SK-N-SH (cell line): ENCODE data around the gene SLC35G6. TPM values are rescaled to one million over a fixed set of nuclear protein-coding genes. Genes with fewer than 3 reads are reported as not detected.

Experiments used
- CTCF ChIA-PET: fragments of 300-600, 350-600 bp; formaldehyde crosslinking; extraction: SDS; loops from one replicate; lab custom pipeline; 2021; lab: Yijun Ruan, JAX
- POLR2A ChIA-PET: fragments of 350-600 bp; sonication (Branson Sonifier 250); formaldehyde crosslinking; extraction: SDS; loops from one replicate; lab custom pipeline; 2020; ENCODE audit warnings: antibody characterized with exemption, inconsistent platforms; lab: Yijun Ruan, JAX
- DNase-seq: peaks from one replicate; pipeline ENCODE4 v3.0.0; 2012
- H2AFZ ChIP-seq: fragments of 200-600 bp; sonication (generic); 2 replicates; pipeline ENCODE4 v1.8.1; 2016; ENCODE audit warnings: antibody characterized with exemption, mild to moderate bottlenecking, low read depth
- H3F3A ChIP-seq: fragments of 200-600 bp; sonication (generic); replicated peaks from 2 replicates; pipeline ENCODE3; 2016; ENCODE audit warnings: antibody characterized with exemption, mild to moderate bottlenecking; ENCODE audit not compliant: insufficient read depth
- H3K27ac ChIP-seq, 2 experiments: fragments of 200-500 bp in 1 of 2; fragments of 200-600 bp in 1 of 2; sonication (Bioruptor generic) in 1 of 2; sonication (generic), shearing (Covaris generic) in 1 of 2; 2 replicates each; pipeline versions ENCODE4 v1.5.1 to v1.6.1; 2014 to 2016; ENCODE audit warnings: low read depth in 2 of 2, inconsistent platforms in 1 of 2, low read length in 1 of 2, mild to moderate bottlenecking in 1 of 2, mixed read lengths in 1 of 2
- H3K27me3 ChIP-seq: fragments of 200-600 bp; sonication (generic), shearing (Covaris generic); 2 replicates; pipeline ENCODE4 v1.6.1; 2016; ENCODE audit warnings: mixed run types; ENCODE audit not compliant: insufficient read depth
- H3K36me3 ChIP-seq, 2 experiments: fragments of 200-500 bp in 1 of 2; fragments of 200-600 bp in 1 of 2; sonication (Bioruptor generic) in 1 of 2; sonication (generic) in 1 of 2; replicated peaks in 1 of 2; 2 replicates each; pipeline versions ENCODE3 to v1.5.1; 2014 to 2016; ENCODE audit warnings: low read length in 1 of 2, mild to moderate bottlenecking in 1 of 2; ENCODE audit not compliant: insufficient read depth in 2 of 2, control insufficient read depth in 1 of 2
- H3K4me1 ChIP-seq, 2 experiments: fragments of 200-500 bp in 1 of 2; fragments of 200-600 bp in 1 of 2; sonication (Bioruptor generic) in 1 of 2; sonication (generic), shearing (Covaris generic) in 1 of 2; 2 replicates each; pipeline versions ENCODE4 v1.5.1 to v1.6.1; 2014 to 2016; ENCODE audit warnings: low read depth in 1 of 2, low read length in 1 of 2, mixed run types in 1 of 2; ENCODE audit not compliant: insufficient read depth in 2 of 2, control insufficient read depth in 1 of 2
- H3K4me2 ChIP-seq: fragments of 200-600 bp; sonication (generic), shearing (Covaris generic); 2 replicates; pipeline ENCODE4 v1.6.1; 2017; ENCODE audit warnings: mixed run types
- H3K4me3 ChIP-seq, 2 experiments: fragments of 200-500 bp in 1 of 2; fragments of 200-600 bp in 1 of 2; sonication (Bioruptor generic) in 1 of 2; sonication (generic), shearing (Covaris generic) in 1 of 2; 2 replicates each; pipeline versions ENCODE4 v1.5.1 to v1.8.1; 2014 to 2016; ENCODE audit warnings: low read depth in 2 of 2, inconsistent platforms in 1 of 2, low read length in 1 of 2, mild to moderate bottlenecking in 1 of 2, mixed read lengths in 1 of 2, moderate library complexity in 1 of 2
- H3K79me2 ChIP-seq: fragments of 200-600 bp; sonication (generic); 2 replicates; pipeline ENCODE4 v1.8.1; 2017; ENCODE audit warnings: mild to moderate bottlenecking; ENCODE audit not compliant: insufficient read depth
- H3K9ac ChIP-seq: fragments of 200-600 bp; sonication (generic); 2 replicates; pipeline ENCODE4 v1.6.1; 2017; ENCODE audit warnings: mixed run types
- H3K9me2 ChIP-seq: fragments of 200-600 bp; sonication (generic); 2 replicates; pipeline ENCODE4 v1.6.1; 2017; ENCODE audit warnings: mixed run types
- H3K9me3 ChIP-seq: fragments of 200-600 bp; sonication (generic); 2 replicates; pipeline ENCODE4 v1.6.1; 2017; ENCODE audit warnings: mixed run types, mild to moderate bottlenecking, moderate library complexity
- H4K20me1 ChIP-seq: fragments of 200-600 bp; sonication (generic); 2 replicates; pipeline ENCODE4 v1.6.1; 2017; ENCODE audit warnings: mild to moderate bottlenecking, mixed run types; ENCODE audit not compliant: insufficient read depth
- ELF1 ChIP-seq: IDR thresholded peaks from 2 replicates; pipeline ENCODE4 v1.4.0; 2012
- FOXJ3 ChIP-seq: sonication (generic); formaldehyde crosslinking; IDR thresholded peaks from 2 replicates; pipeline ENCODE4 v1.5.1; 2020; ENCODE audit warnings: mild to moderate bottlenecking, missing genetic modification reagents
- FOXM1 ChIP-seq: IDR thresholded peaks from 2 replicates; pipeline ENCODE4 v1.4.0; 2012; ENCODE audit warnings: low read depth, mild to moderate bottlenecking
- GABPA ChIP-seq: IDR thresholded peaks from 2 replicates; pipeline ENCODE4 v1.4.0; 2012; ENCODE audit warnings: low read depth, mild to moderate bottlenecking
- GATA2 ChIP-seq: sonication (generic); formaldehyde crosslinking; IDR thresholded peaks from 2 replicates; pipeline ENCODE4 v1.5.0; 2020; ENCODE audit warnings: mild to moderate bottlenecking, missing genetic modification reagents
- MEF2A ChIP-seq: IDR thresholded peaks from 2 replicates; pipeline ENCODE4 v1.4.0; 2012; ENCODE audit warnings: low read depth, borderline replicate concordance
- NFIC ChIP-seq: IDR thresholded peaks from 2 replicates; pipeline ENCODE4 v1.4.0; 2012; ENCODE audit warnings: borderline replicate concordance
- POLR2AphosphoS5 ChIP-seq: IDR thresholded peaks from 2 replicates; pipeline ENCODE4 v1.6.1; 2012; ENCODE audit warnings: low read depth, low read length
- RAD21 ChIP-seq: IDR thresholded peaks from 2 replicates; pipeline ENCODE4 v1.6.1; 2012; ENCODE audit warnings: mild to moderate bottlenecking, low read length
- RCOR1 ChIP-seq: fragments of 150-350 bp; IDR thresholded peaks from 2 replicates; pipeline ENCODE4 v1.6.1; 2017; ENCODE audit warnings: antibody characterized with exemption, low read length
- RFX5 ChIP-seq: IDR thresholded peaks from 2 replicates; pipeline ENCODE4 v1.6.1; 2012; ENCODE audit warnings: mild to moderate bottlenecking, improper control_type of control experiment, low read length
- RXRA ChIP-seq: IDR thresholded peaks from 2 replicates; pipeline ENCODE4 v1.4.0; 2012; ENCODE audit warnings: low read depth, mild to moderate bottlenecking, borderline replicate concordance
- SIN3A ChIP-seq: IDR thresholded peaks from 2 replicates; pipeline ENCODE4 v1.6.1; 2012; ENCODE audit warnings: low read depth, mild to moderate bottlenecking, low read length, moderate library complexity, borderline replicate concordance
- SMC3 ChIP-seq: IDR thresholded peaks from 2 replicates; pipeline ENCODE4 v1.6.1; 2012; ENCODE audit warnings: low read depth, low read length, improper control_type of control experiment
- TEAD4 ChIP-seq: IDR thresholded peaks from 2 replicates; pipeline ENCODE4 v1.4.0; 2012; ENCODE audit warnings: mild to moderate bottlenecking, borderline replicate concordance; ENCODE audit not compliant: insufficient read depth
- WGBS: methylation state at CpG from one replicate; pipeline ENCODE4 v1.1.6; 2017; ENCODE audit warnings: low lambda C conversion rate; 5-methylcytosine and 5-hydroxymethylcytosine counted together
- polyA plus RNA-seq, 3 experiments: library from polyadenylated mRNA; depleted of rRNA; stranded (reverse); fragments of >200 nt; gene quantifications; 2 replicates each; pipeline ENCODE4 v1.2.3, GENCODE V29; 2012
- TF ChIP-seq, protein P1 (sequence below): IDR thresholded peaks from 2 replicates; pipeline ENCODE4 v1.4.0; 2012; ENCODE audit warnings: low read depth
- TF ChIP-seq, protein P2 (sequence below): fragments of 200-600 bp; sonication (generic); IDR thresholded peaks from 2 replicates; pipeline ENCODE4 v1.6.1; 2017; ENCODE audit warnings: antibody characterized with exemption, mild to moderate bottlenecking, moderate library complexity
- TF ChIP-seq, protein P3 (sequence below): fragments of 150-350 bp; IDR thresholded peaks from 2 replicates; pipeline ENCODE4 v1.6.1; 2016; ENCODE audit warnings: mild to moderate bottlenecking, low read depth, low read length
- TF ChIP-seq, protein P4 (sequence below): fragments of 150-350 bp; IDR thresholded peaks from 2 replicates; pipeline ENCODE4 v1.6.1; 2017; ENCODE audit warnings: antibody characterized with exemption, low read length, low read depth, borderline replicate concordance

The SLC35G6 gene
- polyA plus RNA-seq, 1 of the 3 experiments (the other 2 are of a cell fraction), result not detected

DNA sequence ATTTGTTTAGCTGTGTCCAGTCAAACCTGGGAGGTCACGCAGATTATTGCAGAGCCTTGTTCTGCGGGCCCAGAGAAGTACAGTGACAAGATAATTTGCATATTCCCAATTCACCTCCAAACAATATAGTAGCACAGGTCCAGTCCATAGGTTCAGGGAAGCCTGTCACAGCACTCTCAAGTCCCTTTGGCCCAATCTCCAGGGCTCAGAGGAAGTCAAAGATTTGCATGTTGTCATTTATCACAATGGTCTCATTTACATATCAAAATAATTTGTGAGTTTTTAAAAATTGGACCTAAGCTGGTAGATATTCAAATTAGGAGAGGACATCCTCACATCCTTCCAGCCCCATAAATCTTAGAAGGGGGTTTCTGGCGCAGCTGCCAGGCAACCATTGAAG, 13.7 kb upstream of the SLC35G6 start (continued):
- no peak for TF ChIP-seq FOXM1
- no peak for TF ChIP-seq GATA2 (CRISPR knock-in tag)
- no peak for TF ChIP-seq SMC3
- TF ChIP-seq, all 33 proteins: peak for 0

DNA sequence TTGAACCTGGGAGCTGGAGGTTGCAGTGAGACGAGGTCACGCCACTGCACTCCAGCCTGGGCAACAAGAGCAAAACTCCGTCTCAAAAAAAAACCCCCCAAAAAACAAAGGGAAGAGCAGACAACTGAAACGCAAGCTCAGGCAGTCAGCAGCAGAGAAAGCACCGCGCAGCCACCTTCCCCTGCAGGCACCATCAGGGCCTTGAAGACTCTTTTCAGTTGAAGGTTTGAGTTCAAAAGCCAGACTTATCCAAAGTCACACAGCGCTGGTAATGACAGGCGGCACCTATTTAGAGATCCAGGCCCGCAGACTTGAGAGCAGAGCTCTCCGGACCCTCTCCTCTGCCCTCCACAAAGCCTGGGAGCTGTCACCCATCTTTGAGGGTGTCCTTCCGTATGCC, 13.0 kb upstream of the SLC35G6 start:
- H3K27ac ChIP-seq, result no peak overlapping the region
- ChIA-PET CTCF (interaction anchor here (1.4 kb wide), 1 partner anchor 23 kb away, joined by 3 read pairs; no protein-coding TSS in a partner anchor), POLR2A (no interaction called here)
- peaks cover 4 to 14% of the 10 kb centered on the region in 2 experiments for H3K36me3 ChIP-seq
- peaks cover 72% of the 10 kb centered on the region for H3K79me2 ChIP-seq
- no peak overlapping the region for H3K4me2 ChIP-seq
- no peak for DNase-seq
- WGBS, result 91% methylated on average over 10 of the region's 11 CpGs
- H4K20me1 ChIP-seq, result peaks cover 22% of the 10 kb centered on the region; the same call in 1 of the 2 replicates
- H3K4me1 ChIP-seq, result peaks cover 4 to 12% of the 10 kb centered on the region in 2 experiments; a peak in 1 of 4 replicates
- TF ChIP-seq, protein P1, sequence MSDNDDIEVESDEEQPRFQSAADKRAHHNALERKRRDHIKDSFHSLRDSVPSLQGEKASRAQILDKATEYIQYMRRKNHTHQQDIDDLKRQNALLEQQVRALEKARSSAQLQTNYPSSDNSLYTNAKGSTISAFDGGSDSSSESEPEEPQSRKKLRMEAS, result no peak
- TF ChIP-seq RAD21, result no peak
- no peak for TF ChIP-seq FOXM1
- TF ChIP-seq ELF1, result no peak
- TF ChIP-seq, protein P2, sequence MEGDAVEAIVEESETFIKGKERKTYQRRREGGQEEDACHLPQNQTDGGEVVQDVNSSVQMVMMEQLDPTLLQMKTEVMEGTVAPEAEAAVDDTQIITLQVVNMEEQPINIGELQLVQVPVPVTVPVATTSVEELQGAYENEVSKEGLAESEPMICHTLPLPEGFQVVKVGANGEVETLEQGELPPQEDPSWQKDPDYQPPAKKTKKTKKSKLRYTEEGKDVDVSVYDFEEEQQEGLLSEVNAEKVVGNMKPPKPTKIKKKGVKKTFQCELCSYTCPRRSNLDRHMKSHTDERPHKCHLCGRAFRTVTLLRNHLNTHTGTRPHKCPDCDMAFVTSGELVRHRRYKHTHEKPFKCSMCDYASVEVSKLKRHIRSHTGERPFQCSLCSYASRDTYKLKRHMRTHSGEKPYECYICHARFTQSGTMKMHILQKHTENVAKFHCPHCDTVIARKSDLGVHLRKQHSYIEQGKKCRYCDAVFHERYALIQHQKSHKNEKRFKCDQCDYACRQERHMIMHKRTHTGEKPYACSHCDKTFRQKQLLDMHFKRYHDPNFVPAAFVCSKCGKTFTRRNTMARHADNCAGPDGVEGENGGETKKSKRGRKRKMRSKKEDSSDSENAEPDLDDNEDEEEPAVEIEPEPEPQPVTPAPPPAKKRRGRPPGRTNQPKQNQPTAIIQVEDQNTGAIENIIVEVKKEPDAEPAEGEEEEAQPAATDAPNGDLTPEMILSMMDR, result no peak
- TF ChIP-seq TEAD4, result no peak
- TF ChIP-seq, protein P3, sequence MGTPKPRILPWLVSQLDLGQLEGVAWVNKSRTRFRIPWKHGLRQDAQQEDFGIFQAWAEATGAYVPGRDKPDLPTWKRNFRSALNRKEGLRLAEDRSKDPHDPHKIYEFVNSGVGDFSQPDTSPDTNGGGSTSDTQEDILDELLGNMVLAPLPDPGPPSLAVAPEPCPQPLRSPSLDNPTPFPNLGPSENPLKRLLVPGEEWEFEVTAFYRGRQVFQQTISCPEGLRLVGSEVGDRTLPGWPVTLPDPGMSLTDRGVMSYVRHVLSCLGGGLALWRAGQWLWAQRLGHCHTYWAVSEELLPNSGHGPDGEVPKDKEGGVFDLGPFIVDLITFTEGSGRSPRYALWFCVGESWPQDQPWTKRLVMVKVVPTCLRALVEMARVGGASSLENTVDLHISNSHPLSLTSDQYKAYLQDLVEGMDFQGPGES, result no peak
- H3K9ac ChIP-seq, result no peak overlapping the region
- no peaks in the 10 kb centered on the region for H3K9me2 ChIP-seq
- no peaks in the 10 kb centered on the region for H3K27me3 ChIP-seq
- H3K9me3 ChIP-seq, result no peaks in the 10 kb centered on the region
- peaks cover 7% of the 10 kb centered on the region for H3F3A ChIP-seq
- no peak overlapping the region for H2AFZ ChIP-seq
- no peak overlapping the region for H3K4me3 ChIP-seq

DNA sequence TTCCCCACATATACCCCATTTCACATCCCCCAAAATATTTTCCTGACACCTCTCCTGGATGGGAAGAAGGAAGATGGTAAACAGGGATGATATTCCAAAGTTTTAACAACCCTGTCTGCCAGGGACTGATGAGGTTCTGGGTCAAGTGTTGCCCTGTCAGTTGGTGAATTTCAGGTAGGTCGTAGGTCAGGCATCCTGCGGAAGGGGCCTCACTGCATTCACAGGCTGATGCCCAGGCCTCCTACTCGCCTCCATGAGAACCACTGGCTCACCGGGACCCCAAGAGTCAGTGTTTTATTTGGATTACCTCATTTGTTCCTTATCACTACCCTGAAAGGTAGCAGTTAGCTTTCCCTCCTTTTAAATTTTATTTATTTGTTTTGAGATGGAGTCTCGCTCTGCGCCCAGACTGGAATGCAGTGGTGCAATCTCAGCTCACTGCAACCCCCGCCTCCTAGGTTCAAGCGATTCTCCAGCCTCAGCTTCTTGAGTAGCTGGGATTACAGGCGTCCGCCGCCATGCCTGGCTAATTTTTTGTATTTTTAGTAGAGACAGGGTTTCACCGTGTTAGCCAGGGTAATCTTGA, 12.3 kb upstream of the SLC35G6 start:
- H3K27ac ChIP-seq, result no peak overlapping the region
- H3K9ac ChIP-seq, result no peak overlapping the region
- ChIA-PET POLR2A (no interaction called here), CTCF (no interaction called here)
- peaks cover 78% of the 10 kb centered on the region for H3K79me2 ChIP-seq
- no peaks in the 10 kb centered on the region for H3K9me3 ChIP-seq
- no peak for DNase-seq
- H2AFZ ChIP-seq, result no peak overlapping the region
- H3K4me3 ChIP-seq, result no peak overlapping the region
- no peaks in the 10 kb centered on the region for H3K27me3 ChIP-seq
- H3K4me2 ChIP-seq, result no peak overlapping the region
- peaks cover 4 to 12% of the 10 kb centered on the region in 2 experiments; a peak in 1 of 4 replicates for H3K4me1 ChIP-seq
- peaks cover 7% of the 10 kb centered on the region for H3F3A ChIP-seq
- H3K36me3 ChIP-seq, result peaks cover 4 to 9% of the 10 kb centered on the region in 2 experiments
- peaks cover 28% of the 10 kb centered on the region for H4K20me1 ChIP-seq
- no peaks in the 10 kb centered on the region for H3K9me2 ChIP-seq
- 79% methylated on average over 12 of the region's 12 CpGs for WGBS
- TF ChIP-seq, protein P3, result no peak
- TF ChIP-seq GABPA, result no peak
- no peak for TF ChIP-seq POLR2AphosphoS5
- no peak for TF ChIP-seq TEAD4
- no peak for TF ChIP-seq SMC3
- no peak for TF ChIP-seq FOXJ3 (CRISPR knock-in tag)
- TF ChIP-seq RXRA, result no peak
- TF ChIP-seq NFIC, result no peak
- TF ChIP-seq ELF1, result no peak
- TF ChIP-seq SIN3A, result no peak
- no peak for TF ChIP-seq RCOR1
- TF ChIP-seq, protein P4, sequence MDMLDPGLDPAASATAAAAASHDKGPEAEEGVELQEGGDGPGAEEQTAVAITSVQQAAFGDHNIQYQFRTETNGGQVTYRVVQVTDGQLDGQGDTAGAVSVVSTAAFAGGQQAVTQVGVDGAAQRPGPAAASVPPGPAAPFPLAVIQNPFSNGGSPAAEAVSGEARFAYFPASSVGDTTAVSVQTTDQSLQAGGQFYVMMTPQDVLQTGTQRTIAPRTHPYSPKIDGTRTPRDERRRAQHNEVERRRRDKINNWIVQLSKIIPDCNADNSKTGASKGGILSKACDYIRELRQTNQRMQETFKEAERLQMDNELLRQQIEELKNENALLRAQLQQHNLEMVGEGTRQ, result no peak
- TF ChIP-seq FOXM1, result no peak
- TF ChIP-seq RFX5, result no peak
- TF ChIP-seq RAD21, result no peak
- no peak for TF ChIP-seq GATA2 (CRISPR knock-in tag)
- no peak for TF ChIP-seq MEF2A
- TF ChIP-seq, protein P1, result no peak
